Measurements from ENCODE around the gene GAR1.

DNA sequence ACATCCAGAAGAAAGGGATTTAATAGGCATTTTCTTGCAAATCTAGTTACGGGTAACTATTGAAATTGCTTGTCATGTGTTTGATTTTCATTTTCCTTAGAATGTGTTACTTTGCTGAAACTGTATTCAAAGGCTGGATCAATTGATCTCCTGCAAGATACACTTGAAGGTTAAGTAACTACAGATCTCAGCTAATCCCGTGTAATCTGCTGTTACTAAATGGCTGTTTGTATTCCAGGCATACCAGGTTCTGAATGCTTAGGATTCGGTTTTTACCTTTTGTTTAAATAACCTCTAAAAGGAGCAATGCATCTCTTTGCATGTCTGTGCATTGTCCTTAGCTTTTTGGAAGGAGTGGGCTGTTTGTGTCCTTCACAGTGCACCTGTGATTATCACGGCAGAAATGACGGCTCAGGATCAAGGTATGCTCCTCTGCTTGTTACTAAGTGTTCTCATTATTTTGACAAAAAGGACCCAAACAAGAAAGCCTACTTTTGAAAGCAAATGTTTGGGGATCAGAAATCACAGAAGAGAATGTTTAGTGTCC lies 32.4 kb downstream of the GAR1 start, which contains the start of gene LRIT3:
- no peak for TF ChIP-seq HDAC2 (IDR thresholded peaks at IDR 0.05)
- no peak for TF ChIP-seq CEBPB (IDR thresholded peaks at IDR 0.05)
- TF ChIP-seq, protein P1, sequence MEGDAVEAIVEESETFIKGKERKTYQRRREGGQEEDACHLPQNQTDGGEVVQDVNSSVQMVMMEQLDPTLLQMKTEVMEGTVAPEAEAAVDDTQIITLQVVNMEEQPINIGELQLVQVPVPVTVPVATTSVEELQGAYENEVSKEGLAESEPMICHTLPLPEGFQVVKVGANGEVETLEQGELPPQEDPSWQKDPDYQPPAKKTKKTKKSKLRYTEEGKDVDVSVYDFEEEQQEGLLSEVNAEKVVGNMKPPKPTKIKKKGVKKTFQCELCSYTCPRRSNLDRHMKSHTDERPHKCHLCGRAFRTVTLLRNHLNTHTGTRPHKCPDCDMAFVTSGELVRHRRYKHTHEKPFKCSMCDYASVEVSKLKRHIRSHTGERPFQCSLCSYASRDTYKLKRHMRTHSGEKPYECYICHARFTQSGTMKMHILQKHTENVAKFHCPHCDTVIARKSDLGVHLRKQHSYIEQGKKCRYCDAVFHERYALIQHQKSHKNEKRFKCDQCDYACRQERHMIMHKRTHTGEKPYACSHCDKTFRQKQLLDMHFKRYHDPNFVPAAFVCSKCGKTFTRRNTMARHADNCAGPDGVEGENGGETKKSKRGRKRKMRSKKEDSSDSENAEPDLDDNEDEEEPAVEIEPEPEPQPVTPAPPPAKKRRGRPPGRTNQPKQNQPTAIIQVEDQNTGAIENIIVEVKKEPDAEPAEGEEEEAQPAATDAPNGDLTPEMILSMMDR (IDR thresholded peaks at IDR 0.05), result no peak
- TF ChIP-seq NR3C1 (IDR thresholded peaks at IDR 0.05), result no peak
- no peak for TF ChIP-seq RAD21 (conservative IDR thresholded peaks at IDR 0.05 in 1 of 2, IDR thresholded peaks at IDR 0.05 in 1 of 2)

Measured in A549 (cell line).